Right lobe of liver (tissue), 4 donors: ENCODE measurements around the gene DDX54.

ENCODE experiments used
- CTCF ChIP-seq, 4 donors: fragments of 200-600 bp in 3 of 4; fragments of 450-650 bp in 1 of 4; IDR thresholded peaks; one replicate each; pipeline versions ENCODE4 v1.5.1 to v1.8.0; 2016 to 2022; ENCODE audit warnings: antibody characterized with exemption in 4 of 4, mild to moderate bottlenecking in 2 of 4
- POLR2A ChIP-seq: fragments of 450-650 bp; IDR thresholded peaks from one replicate; pipeline ENCODE4 v1.6.1; 2017; ENCODE audit warnings: antibody characterized with exemption, mild to moderate bottlenecking
- donor health status: DM: no; HTN: no; CAD: no.
- donor health status: DM: no; HTN: no; CAD: no.
- donor health status: DM: no; HTN: yes; CAD: no.

- TF ChIP-seq CTCF (IDR thresholded peaks at IDR 0.05) (no peak), POLR2A (no peak)
These were observed 39.3 kb downstream of the DDX54 start for GRCh38 chr12:113145720-113146551.
